Dendritic cell treated with granulocyte-macrophage colony-stimulating factor and Interleukin-4, amounts not matched to agents 40 ng/mL and 50 ng/mL, for 4 days (primary cell): ENCODE results near the gene APLP1.
A peak's percentile ranks its signal among the peaks of the same experiment; 100 is the strongest.
"Not testable (repeated sequence)": the region's sequence is repeated elsewhere in the genome, so short reads cannot be mapped to it uniquely, and the experiment has no call there.

Experiments used
- H3K27ac Mint-ChIP-seq: one replicate; pipeline ENCODE4 v1.8.0; 2022; ENCODE audit warnings: mild to moderate bottlenecking, mixed read lengths
- H3K27me3 Mint-ChIP-seq: one replicate; pipeline ENCODE4 v1.8.0; 2022; ENCODE audit warnings: mild to moderate bottlenecking, mixed read lengths
- H3K36me3 Mint-ChIP-seq: one replicate; pipeline ENCODE4 v1.8.0; 2022; ENCODE audit warnings: low read depth, mixed read lengths
- H3K4me1 Mint-ChIP-seq: one replicate; pipeline ENCODE4 v1.8.0; 2022; ENCODE audit warnings: low read depth, mixed read lengths
- H3K4me3 Mint-ChIP-seq: one replicate; pipeline ENCODE4 v1.8.0; 2022; ENCODE audit warnings: mild to moderate bottlenecking, moderate library complexity, mixed read lengths
- H3K9me3 Mint-ChIP-seq: one replicate; pipeline ENCODE4 v1.8.0; 2022; ENCODE audit warnings: mixed read lengths
- intact Hi-C: fragments of 100-400 bp; cut with micrococcal nuclease; formaldehyde crosslinking; loops from one replicate; pipeline ENCODE4 v1.15.0; 2022

Gene APLP1

DNA sequence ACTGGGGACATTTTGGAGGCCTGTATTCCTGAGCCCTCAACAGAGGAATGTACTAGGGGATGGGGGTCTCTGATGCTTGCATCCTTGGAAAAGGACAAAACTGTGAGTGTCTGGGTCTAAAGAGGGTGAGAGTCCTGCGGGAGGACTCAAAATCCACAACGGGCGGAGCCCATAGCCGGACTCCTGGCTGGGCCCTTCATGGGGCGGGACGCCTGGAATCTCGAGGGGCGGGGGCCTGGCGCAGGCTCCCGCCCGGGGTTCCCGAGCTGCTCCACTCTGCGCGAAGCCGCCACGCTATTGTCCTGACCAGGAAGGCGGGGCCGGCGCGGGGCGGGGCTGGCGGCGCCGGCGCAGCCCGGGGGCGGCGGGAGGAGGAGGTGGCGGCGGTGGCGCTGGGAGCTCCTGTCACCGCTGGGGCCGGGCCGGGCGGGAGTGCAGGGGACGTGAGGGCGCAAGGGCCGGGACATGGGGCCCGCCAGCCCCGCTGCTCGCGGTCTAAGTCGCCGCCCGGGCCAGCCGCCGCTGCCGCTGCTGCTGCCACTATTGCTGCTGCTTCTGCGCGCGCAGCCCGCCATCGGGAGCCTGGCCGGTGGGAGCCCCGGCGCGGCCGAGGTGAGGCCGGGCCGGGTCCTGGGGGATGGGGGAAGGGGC is at the start of gene APLP1:
APLP1 (plus strand) TSS at position 403 of the 651 bp plus-strand sequence; CDS start at position 466, 63 bp downstream.
- intact Hi-C loops = no loop called here
- no peak within 1 kb of the TSS for H3K27ac Mint-ChIP-seq
- peaks cover 22% of the 10 kb centered on the region for H3K4me1 Mint-ChIP-seq
- H3K4me3 Mint-ChIP-seq = peak within 1 kb of the TSS; percentile 49
- no peaks in the 10 kb centered on the region for H3K36me3 Mint-ChIP-seq
- peaks cover 78% of the 10 kb centered on the region for H3K27me3 Mint-ChIP-seq
- H3K9me3 Mint-ChIP-seq = peaks cover 6% of the 10 kb centered on the region

DNA sequence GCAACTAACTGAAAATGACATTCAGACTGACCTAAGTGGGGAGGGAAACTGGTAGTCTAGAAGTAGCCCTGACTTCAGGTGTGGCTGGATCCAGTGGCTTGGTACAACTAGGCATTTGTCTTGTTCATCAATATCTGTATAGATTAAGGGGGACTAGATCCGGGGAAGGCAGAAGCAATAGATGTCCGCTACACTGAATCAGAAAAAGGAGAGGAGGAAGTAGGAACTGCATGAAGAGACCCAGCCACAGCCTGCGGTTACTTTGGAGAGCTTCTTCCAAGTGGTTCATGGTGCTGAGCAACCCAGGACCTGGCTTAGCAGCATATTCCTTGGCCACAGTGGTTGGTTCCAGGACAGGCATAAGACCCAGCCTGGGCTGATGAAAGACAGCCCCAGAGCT is 45.8 kb upstream of the APLP1 start:
- H3K36me3 Mint-ChIP-seq = no peaks in the 10 kb centered on the region
- intact Hi-C loops = no loop called here
- peaks cover 11% of the 10 kb centered on the region for H3K27me3 Mint-ChIP-seq
- H3K4me3 Mint-ChIP-seq = no peak overlapping the region
- peaks cover 5% of the 10 kb centered on the region for H3K4me1 Mint-ChIP-seq
- H3K27ac Mint-ChIP-seq = no peak overlapping the region
- no peaks in the 10 kb centered on the region for H3K9me3 Mint-ChIP-seq

DNA sequence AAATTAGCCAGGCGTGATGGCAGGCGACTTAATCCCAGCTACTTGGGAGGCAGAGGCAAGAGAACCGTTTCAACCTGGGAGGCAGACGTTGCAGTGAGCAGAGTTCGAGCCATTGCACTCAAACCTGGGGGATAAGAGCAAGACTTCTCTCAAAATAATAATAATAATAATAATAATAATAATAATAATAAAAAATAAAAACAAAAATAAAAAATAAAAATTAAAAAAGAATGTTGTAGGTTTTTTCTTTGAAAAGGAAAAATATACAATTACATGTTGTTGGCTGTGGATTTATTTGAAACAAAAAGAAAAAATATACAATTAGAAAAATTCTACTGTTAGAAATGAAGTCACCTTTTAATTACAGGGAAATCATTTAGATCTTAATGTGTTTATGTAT is 44.2 kb upstream of the APLP1 start:
- Mint-ChIP-seq H3K4me1 (peaks cover 5% of the 10 kb centered on the region), H3K4me3 (no peak overlapping the region), H3K27me3 (peaks cover 8% of the 10 kb centered on the region), H3K9me3 (no peaks in the 10 kb centered on the region), H3K27ac (no peak overlapping the region), H3K36me3 (no peaks in the 10 kb centered on the region)
- intact Hi-C loops = no loop called here

DNA sequence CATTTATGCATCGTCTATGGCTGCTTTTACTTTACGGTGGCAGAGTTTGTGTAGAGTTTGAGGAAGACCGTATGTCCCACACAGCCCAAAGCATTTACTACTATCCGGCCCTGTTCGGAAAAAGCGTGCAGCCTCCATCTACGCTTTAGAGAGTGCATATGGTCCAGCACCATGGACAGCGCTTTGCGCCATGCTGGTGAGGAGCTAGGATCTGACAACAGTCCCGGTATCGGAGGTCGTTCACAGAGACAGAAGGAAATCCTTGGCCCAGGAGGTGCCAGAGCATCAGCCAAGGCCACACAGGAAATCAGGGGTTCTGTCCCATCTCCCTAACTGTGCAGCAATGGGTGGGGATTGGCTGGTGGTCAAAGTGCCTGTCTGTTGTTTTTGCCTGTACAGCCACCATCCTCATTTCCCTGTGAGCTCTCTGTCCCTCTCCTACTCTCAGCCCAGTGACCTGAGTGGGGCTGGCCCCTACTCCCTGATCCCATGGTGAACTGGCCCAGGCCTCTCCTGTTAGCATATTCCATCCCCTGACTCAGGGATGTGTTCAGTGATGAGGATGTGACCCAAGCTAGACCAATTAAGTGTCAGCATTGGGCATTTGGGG is 39.6 kb upstream of the APLP1 start:
- Mint-ChIP-seq H3K27ac (no peak overlapping the region), H3K4me3 (no peak overlapping the region), H3K9me3 (no peaks in the 10 kb centered on the region), H3K36me3 (no peaks in the 10 kb centered on the region), H3K4me1 (no peaks in the 10 kb centered on the region), H3K27me3 (peaks cover 13% of the 10 kb centered on the region)
- intact Hi-C loops = no loop called here

GRCh38 chr19:35830986-35831385 is 37.4 kb upstream of the APLP1 start:
- Mint-ChIP-seq H3K9me3 (no peaks in the 10 kb centered on the region), H3K27me3 (peaks cover 17% of the 10 kb centered on the region), H3K4me1 (no peaks in the 10 kb centered on the region), H3K4me3 (no peak overlapping the region), H3K27ac (no peak overlapping the region), H3K36me3 (no peaks in the 10 kb centered on the region)
- intact Hi-C loops = no loop called here

- peaks cover 23% of the 10 kb centered on the region for H3K27me3 Mint-ChIP-seq
- no peaks in the 10 kb centered on the region for H3K36me3 Mint-ChIP-seq
- no peaks in the 10 kb centered on the region for H3K9me3 Mint-ChIP-seq
- intact Hi-C loops = no loop called here
- H3K4me3 Mint-ChIP-seq = no peak overlapping the region
- H3K27ac Mint-ChIP-seq = no peak overlapping the region
- H3K4me1 Mint-ChIP-seq = no peaks in the 10 kb centered on the region
Observed at GRCh38 chr19:35832054-35832453, 36.3 kb upstream of the APLP1 start.

- Mint-ChIP-seq H3K4me3 (no peak overlapping the region), H3K27ac (no peak overlapping the region), H3K9me3 (no peaks in the 10 kb centered on the region), H3K4me1 (no peaks in the 10 kb centered on the region), H3K36me3 (no peaks in the 10 kb centered on the region), H3K27me3 (peaks cover 24% of the 10 kb centered on the region)
- intact Hi-C loops = no loop called here
Observed at GRCh38 chr19:35833972-35834371, 34.4 kb upstream of the APLP1 start.

DNA sequence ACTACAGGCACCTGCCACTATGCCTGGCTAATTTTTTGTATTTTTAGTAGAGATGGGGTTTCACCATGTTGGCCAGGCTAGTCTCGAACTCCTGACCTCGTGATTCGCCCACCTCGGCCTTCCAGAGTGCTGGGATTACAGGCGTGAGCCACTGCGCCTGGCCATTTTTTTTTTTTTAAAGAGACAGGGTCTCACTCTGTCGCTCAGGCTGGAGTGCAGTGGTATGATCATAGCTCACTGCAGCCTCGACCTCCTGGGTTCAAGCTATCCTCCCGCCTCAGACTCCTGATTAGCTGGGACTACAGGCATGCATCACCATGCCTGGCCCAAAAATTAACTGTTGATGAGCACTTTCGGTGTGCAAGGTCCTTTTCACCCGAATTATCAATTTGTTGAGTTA is 32.3 kb upstream of the APLP1 start:
- H3K4me3 Mint-ChIP-seq, H3K36me3 Mint-ChIP-seq, H3K4me1 Mint-ChIP-seq, H3K9me3 Mint-ChIP-seq, H3K27ac Mint-ChIP-seq, intact Hi-C loops: not testable (repeated sequence)
- peaks cover 22% of the 10 kb centered on the region for H3K27me3 Mint-ChIP-seq

GRCh38 chr19:35841961-35842595 is 26.3 kb upstream of the APLP1 start:
- Mint-ChIP-seq H3K36me3 (no peaks in the 10 kb centered on the region), H3K27ac (no peak overlapping the region), H3K4me3 (no peak overlapping the region), H3K27me3 (peaks cover 49% of the 10 kb centered on the region), H3K4me1 (peaks cover 16% of the 10 kb centered on the region), H3K9me3 (no peaks in the 10 kb centered on the region)
- intact Hi-C loops = no loop called here

DNA sequence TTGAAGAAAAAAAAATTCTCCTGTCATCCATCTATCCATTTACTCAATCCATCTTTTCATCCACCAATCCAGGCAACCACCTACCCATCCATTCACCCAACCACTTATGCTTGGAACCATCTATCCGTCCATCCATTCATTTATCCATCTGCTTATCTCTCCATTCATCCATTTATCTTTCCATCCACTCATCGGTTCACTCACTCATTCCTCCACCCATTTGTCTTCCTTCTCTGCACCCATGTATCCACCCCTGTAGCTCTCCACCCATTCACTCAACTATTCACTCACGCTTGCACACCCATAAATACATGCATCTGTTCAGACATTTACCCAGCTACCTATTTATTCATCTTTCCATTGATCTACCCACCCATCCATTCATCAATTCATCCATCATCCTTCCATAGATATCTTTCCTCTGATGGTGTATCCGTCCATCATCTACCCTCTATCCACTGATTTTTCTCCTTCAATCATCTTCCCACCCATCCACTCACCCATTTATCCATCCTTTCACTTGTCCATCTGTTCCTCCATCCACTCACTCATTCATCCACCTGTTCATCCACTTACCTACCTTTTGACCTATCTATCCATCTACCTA is 25.6 kb upstream of the APLP1 start:
- H3K4me1 Mint-ChIP-seq = peaks cover 16% of the 10 kb centered on the region
- H3K9me3 Mint-ChIP-seq = no peaks in the 10 kb centered on the region
- no peaks in the 10 kb centered on the region for H3K36me3 Mint-ChIP-seq
- no peak overlapping the region for H3K4me3 Mint-ChIP-seq
- H3K27ac Mint-ChIP-seq = no peak overlapping the region
- peaks cover 50% of the 10 kb centered on the region for H3K27me3 Mint-ChIP-seq
- intact Hi-C loops = no loop called here

- no peaks in the 10 kb centered on the region for H3K36me3 Mint-ChIP-seq
- no peaks in the 10 kb centered on the region for H3K9me3 Mint-ChIP-seq
- H3K4me1 Mint-ChIP-seq = peaks cover 16% of the 10 kb centered on the region
- intact Hi-C loops = no loop called here
- H3K4me3 Mint-ChIP-seq = no peak overlapping the region
- H3K27ac Mint-ChIP-seq = no peak overlapping the region
- H3K27me3 Mint-ChIP-seq = peaks cover 60% of the 10 kb centered on the region
Observed at GRCh38 chr19:35843676-35844481, 24.5 kb upstream of the APLP1 start.

GRCh38 chr19:35844482-35845214 is 23.7 kb upstream of the APLP1 start:
- Mint-ChIP-seq H3K27ac (no peak overlapping the region), H3K9me3 (no peaks in the 10 kb centered on the region), H3K4me1 (peaks cover 16% of the 10 kb centered on the region), H3K27me3 (peaks cover 64% of the 10 kb centered on the region), H3K36me3 (no peaks in the 10 kb centered on the region), H3K4me3 (peak overlapping the region; percentile 62)
- intact Hi-C loops = no loop called here
